AML-193 (cell line): Measurements from ENCODE around the gene SCD5.
"Not testable (repeated sequence)": the region's sequence is repeated elsewhere in the genome, so short reads cannot be mapped to it uniquely, and the experiment has no call there.

ENCODE experiments used
- DNase-seq, 2 experiments: peaks; one replicate each; lab custom pipeline; 2025; lab: John Stamatoyannopoulos, UW

Gene SCD5

DNA sequence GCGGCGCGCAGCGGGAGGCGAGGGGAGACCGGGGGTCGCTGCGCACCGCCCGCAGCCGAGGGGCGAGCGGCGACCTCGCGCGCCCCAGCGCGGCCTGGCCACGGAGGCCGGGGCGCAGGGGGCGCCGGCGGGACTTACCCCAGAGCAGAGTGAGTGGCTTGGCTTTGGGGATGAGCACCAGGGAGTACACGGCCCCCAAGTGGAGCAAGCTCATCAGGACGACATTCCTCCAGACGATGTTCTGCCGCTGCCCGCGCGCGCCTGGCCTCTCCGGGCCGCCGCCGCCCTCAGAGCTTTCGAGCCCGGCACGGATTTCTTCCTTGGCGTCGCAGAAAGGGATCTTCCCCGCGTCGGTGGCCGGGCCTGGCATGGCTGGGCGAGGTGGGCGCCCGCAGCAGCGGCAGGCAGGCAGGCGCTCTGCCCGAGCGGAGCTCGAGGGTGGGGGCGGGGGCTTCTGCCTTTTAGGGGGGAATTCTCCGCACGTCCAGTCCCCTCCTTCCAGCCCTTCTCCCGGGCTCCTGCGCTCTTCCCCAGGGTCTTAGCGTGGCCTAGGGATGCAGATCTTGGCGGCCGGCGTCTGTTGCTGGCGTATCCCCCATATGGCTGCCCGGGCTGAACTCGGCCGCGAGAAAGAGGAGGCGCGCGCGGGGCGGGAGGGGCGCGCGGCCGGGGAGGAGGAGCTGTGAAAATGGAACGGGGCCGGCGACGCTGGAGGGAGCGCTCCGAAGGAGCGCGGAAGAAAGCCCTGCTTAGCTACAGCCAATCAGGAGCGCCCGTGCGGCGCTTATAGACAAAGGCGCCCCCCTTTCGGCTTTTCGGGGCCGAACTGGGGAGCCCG, at the start of gene SCD5:
Gene SCD5, minus strand, starts transcription at position 629 of the 838 bp plus-strand sequence. Its CDS starts 259 bp downstream, at position 370.
- peak; percentile 34 to 43 for DNase-seq

DNA sequence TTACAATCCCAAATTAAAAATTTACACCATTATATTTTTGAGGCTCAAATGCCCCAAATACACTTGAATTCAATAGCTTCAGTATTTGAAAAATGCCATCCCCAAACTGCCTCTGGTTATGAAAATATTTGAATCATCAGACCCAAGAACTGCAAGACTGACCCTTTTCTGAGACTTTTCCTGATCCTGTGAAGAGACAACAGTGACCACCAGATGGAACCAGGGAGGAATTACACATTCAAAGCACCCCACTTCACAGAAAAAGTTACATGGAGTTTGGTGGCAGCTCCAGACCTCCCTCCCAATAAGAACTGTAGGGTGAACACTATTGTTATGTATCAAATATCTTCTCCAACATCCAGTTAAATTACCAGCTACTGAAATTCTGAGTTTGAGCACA, 44.0 kb upstream of the SCD5 start:
- peak; percentile 6 to 18 for DNase-seq

DNA sequence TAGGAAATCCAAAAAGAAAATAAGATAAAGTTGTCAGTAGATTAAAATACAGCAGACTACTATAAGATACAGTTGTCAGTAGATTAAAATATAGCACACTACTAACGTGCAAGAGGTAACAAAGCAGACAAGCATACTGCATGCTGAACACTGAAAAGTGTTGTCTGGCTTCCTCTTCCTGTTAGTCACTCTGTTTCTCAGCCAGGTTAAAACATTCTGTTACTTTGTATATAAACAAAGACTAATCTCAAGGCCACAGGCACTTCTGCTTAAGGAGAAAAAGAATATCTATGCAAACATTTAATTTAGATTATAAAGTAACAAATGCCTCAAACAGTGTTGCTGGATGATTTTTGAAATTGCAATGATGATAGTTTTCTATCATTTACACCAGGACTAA, 41.0 kb upstream of the SCD5 start:
- no peak for DNase-seq

DNA sequence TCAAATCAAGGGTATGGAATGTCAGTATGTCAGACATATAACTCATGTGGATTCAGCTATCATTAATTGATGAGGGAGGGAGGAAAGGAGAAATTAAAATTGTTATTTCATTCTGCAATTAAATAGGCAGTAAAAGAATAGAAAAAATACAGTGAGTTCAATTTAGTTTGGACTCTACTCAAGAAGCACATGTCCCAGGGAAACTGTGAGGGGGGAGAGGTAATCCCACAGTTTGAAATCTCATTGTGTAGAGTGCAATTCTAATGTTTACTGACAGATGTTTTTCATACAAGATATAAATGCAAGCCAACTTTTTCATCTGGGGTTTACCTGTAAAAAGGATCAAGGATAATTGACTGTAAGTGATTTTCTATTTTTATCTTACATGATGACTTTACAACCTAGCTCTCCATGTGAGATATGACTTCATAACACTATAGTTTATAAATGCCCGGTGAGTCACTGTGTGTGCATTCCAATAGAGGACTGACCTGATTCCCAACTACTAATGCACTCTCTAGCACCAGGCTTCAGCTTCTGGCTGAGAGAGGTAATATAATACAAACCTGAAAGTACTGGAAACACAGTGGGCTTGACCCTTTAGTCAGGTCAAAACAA, 35.2 kb upstream of the SCD5 start:
- no peak for DNase-seq

DNA sequence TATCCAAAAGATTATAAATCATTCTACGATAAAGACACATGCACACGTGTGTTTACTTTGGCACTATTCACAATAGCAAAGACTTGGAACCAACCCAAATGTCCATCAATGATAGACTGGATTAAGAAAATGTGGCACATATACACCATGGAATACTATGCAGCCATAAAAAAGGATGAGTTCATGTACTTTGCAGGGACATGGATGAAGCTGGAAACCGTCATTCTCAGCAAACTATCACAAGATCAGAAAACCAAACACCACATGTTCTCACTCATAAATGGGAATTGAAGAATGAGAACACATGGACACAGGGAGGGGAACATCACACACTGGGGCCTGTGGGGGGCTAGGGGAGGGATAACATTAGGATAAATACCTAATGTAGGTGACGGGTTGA, 34.5 kb upstream of the SCD5 start:
- not testable (repeated sequence) for DNase-seq

DNA sequence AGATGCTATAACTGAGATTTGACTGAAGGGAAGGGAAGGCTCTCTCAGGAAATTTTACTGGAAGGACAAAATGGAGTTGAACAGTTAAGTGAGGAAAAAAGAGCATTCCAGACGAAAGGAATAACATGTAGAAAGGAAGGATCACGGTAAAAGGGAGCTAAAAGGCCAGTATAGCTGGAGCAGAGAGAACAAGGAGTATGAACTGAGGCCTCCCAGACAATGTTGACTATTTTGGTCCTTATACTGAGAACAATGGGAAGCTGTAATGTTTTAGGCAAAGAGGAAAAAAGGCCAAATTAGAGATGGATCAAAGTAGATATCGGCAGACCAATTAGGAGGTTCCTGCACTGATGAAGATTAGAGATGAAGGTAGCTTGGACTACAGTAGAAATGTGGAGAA, 26.8 kb upstream of the SCD5 start:
- no peak for DNase-seq

DNA sequence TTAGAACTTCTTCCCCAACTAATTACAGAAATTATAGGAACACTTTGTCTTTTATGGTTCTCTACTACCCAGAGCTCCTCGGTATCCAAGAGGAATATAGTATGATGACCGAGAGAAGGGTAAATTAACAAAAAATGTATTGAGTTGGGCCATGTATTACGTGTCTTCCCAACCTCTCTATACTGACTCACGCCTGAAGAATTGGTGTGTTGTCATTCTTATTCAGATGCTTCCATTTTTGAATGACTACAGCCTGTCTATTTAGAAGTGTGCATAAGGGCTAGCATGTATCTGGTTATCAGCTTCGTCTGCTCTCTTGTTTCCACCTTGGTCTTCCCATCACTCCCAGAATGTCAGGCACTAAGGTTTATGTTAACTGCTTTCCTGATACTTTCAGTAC, 24.5 kb upstream of the SCD5 start:
- no peak for DNase-seq

DNA sequence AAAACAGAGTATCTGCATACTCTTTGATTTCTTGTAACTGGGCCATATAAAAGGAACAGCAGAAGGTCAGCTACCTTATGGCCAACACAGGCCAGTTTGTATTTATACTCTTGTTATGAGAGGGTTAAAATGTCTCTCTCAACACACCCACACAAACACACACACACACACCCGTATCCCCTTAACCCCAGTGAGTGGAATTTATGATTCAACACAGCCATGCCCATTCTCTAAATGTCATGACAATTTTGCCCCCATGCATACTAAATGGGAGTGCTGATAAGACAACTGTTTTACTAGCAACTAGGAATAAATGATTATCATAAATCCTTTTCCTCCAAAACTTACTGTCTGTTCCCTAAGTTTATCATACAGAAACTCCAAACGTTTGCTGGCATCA, 22.1 kb upstream of the SCD5 start:
- no peak for DNase-seq

DNA sequence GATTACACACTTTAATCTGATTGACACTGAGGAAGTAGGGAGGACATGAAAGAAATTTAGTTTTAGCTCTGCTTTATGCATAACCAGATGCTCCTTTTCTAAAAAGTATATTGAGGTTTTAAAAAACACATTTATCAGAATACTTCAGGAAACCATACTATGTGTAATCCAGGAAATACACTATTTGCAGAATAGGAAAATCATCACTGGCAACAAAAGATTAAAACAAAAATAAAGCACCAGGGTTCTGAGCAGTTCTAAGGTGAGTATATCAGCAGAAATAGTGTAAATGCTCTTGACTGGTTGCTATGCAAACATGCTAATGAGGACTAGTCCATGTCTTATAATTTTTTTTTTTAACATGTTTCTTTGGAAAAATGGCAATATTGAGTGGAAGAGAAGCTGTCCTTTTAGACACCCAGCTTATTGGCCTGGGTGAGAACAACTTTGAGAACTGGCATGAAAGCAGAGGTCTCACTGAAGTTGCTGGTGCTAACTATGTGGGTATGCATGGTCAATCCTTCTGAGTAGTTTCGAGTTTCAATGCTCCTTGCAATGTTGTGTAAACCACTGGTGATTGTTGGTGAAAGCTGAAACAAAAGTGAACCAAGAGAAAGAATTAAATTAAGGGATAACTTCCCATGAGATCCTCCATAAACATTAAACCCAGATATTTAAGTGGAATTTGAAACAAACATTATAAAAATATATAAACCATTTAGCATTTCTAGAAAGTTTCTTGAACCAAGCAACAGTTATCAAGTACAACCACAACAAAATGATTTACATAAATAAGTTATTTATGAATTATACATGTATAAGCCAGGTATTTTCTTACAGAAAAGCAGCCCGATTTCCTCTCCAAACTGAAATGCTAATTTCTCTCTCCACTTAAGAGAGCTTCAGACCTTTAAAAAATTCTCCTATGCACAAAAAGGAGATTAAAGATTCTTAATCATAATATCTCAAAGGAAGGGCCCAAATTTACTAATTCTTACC, 20.4 kb upstream of the SCD5 start:
- no peak for DNase-seq

DNA sequence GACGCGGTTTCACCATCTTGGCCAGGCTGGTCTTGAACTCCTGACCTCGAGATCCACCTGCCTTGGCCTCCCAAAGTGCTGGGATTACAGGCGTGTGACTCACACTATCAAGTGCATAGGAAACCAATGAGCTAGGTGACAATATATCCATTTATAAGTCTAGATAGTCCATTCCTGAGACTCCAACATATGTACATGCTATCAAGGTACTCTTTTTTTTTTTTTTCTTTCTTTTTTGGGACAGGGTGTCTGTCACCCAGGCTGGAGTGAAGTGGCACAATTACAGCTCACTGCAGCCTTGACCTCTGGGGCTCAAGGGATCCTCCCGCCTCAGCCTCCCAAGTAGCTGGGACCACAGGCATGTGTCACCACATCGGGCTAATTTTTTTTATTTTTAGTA, 18.3 kb upstream of the SCD5 start:
- not testable (repeated sequence) for DNase-seq

DNA sequence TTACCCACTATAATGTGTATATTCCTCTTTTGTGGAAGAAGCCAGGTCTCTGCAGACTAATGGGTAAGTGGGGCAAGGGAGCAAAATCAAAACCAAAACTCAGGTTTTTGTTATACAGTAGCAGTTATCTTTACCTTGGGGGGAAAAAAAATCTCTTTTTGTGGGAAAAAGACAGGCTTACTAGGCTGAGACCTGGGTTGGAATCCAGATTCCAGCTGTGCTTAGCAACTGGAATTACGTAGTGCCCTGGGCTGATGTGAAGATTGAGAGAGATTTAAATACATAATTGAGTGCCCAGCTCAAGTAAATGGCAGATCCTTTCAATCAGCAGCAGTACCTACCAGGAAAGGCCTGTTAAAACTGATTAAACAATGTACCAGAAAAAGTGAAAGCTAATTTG, 15.4 kb upstream of the SCD5 start:
- DNase-seq: no peak

DNA sequence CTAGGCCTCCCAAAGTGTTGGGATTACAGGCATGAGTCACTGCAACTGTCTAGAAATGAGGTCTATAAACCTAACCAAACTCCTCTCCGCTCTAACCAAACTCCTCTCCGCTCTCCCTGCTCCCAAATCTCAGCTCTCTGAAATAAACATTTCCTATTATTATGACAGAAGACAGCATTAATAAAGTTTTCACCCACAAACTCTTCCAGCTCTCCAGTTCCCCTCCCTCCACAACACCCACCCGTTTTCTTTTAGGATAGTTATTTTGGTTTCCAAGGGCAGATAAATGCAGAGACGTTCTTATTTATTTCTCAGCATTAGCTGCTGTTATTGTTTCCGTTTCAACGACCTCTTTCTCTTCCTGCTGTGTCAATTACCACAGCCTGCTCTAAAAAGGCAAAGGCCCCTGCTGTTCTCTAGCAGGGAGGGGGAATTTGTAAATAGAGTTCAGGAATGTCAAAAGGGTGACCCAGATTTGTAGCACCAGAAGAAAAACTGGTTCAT, 13.3 kb upstream of the SCD5 start:
- no peak for DNase-seq

DNA sequence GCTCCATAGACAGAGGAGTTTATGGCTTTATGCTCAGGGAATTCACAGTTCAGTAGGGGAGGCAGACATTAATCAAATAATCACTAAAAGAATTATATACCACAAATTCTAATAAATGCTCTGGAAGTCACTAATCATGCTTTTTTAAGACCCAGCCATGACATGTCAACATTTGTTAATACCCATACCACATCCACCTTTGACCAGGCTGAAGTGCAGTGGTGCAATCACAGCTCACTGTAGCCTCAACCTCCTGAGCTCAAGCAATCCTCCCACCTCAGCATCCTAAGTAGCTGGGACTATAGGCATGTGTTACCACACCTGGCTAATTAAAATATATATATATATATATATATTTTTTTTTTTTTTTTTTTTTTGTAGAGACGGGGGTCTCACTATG, 12.8 kb upstream of the SCD5 start:
- no peak for DNase-seq

DNA sequence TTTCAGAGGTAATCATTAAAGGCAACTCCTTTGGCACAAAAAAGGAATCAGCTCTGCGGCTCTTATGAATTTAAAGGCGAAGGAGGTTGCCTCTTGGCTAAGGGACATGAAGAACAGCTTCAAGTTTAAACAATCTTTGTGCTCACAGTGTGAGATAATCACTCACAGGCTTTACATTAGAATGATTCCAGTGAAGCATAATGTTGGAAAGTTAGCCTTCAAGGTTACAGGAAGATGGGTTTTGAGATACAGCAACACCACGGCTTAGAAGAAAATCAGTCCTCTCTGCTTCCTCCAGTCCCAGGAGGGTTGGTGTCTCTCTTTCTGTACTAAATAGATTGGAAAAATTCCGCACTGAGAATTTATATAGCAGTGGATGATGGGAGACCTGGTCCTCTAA, 11.6 kb upstream of the SCD5 start:
- no peak for DNase-seq

DNA sequence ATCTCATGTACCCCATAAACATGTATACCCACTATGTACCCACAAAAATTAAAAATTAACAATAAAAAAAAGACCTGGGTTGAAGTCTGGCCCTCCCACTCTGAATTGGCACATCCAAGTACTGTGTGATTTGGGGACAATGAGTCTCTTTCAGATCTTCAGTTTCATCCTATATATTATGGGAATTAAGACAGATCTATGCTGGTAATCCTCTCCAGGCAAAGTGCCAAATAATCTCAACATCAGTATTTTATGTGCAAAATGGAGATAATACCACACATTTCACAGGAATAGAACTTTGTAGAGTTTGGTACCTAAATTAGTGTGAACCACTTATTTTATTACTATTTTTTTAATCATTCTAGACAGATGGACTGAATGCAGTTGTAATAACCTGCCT, 11.0 kb upstream of the SCD5 start:
- DNase-seq: no peak

DNA sequence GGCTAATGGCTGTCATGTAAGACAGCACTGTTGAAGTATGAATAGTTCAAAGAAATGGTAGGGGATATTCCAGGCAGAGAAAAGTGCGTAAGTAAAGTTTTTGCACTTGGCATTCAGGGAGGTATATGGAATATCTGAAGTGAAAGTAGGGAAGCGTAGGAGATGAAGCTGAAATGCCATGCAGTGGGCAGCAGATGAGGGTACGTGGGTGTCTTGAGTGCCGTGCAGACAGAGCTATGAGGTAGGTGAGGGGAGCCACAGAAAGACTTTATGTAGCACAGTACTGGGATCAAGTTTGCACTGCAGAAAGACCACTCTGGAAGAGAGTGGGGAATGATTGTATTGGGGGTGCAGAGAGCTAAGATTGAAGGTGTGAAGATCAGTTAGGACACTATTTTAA, 5.2 kb upstream of the SCD5 start:
- DNase-seq: no peak

DNA sequence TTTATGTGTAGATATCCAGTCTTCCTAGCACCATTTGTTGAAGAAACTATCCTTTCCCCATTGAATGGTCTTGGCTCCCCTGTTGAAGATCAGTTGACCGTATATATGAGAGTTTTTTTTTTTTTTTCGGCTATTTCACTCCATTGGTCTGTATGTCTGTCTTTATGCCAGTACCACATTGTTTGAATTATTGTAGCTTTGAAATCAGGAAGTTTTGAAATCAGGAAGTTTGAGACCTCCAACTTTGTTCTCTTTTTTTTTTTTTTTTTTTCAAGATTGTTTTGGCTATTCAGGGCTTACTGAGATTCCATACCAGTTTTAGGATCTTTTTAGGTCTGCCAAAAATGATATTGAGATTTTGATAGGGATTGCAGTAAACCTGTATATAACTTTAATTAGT, 4.3 kb upstream of the SCD5 start:
- peak; percentile 56 to 57 for DNase-seq

DNA sequence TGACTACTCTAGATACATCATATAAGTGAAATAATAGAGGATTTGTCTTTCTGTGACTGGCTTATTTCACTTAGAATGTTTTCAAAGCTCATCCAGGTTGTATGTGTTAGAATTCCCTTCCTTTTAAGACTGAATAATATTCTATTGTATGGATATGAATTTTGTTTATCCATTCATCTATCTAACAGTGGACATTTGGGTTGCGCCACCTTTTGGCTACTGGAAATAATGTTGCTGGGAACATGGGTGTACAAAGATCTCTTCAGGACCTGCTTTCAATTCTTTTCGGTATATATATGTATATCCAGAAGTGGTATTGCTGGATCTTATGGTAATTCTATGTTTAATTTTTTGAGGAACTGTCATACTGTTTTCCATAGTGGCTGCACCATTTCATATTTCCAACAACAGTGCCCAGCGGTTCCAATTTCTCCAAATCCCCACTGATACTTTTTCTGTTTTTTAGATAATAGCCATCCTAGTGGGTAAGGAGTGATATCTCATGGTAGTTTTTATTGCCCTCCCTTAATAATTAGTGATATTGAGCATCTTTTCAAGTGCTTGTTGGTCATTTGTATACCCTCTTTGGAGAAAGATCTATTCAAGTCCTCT, 3.4 kb upstream of the SCD5 start:
- DNase-seq: no peak

DNA sequence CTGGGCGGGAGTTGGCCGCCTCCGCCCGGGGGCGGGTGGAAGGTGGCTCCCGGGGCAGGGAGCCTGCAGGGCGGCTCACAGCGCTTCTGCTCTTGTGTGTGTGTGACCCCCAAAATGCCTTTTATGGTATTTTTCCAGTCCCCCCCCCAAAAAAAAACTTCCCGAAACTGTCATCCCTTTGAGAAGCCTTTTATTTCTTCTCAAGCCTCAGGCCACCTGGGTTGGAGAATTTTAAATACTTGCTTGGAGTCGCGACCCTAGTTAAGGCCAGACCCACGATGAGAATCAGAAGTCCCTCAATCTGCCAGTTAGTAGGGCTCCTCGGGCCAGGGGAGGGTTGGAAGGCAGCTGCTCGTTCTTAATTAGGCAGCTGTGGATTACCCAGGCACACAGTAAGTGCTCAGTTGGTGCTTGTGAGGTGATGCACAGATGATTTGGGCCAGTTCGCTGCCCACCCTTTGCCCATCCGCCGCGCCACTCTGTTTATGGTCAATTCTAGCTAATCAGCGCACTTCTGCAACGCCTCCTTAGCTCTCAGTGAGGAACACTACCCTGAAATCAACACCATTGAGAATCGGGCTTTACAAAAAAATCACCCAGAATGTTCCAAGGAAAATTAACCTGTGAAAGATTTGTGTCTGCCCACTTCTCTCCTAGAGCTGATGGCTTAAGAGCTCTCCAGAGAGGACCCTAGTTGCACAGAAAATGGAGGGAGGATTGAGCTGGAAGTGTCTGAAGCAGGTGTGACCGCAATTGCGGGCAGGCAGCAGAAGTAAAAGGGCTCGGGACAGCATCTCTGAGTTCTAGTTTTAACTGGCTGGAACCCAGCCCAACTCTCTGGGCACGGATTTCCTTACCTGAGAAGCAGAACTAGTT, 648 bp upstream of the SCD5 start:
- no peak for DNase-seq

DNA sequence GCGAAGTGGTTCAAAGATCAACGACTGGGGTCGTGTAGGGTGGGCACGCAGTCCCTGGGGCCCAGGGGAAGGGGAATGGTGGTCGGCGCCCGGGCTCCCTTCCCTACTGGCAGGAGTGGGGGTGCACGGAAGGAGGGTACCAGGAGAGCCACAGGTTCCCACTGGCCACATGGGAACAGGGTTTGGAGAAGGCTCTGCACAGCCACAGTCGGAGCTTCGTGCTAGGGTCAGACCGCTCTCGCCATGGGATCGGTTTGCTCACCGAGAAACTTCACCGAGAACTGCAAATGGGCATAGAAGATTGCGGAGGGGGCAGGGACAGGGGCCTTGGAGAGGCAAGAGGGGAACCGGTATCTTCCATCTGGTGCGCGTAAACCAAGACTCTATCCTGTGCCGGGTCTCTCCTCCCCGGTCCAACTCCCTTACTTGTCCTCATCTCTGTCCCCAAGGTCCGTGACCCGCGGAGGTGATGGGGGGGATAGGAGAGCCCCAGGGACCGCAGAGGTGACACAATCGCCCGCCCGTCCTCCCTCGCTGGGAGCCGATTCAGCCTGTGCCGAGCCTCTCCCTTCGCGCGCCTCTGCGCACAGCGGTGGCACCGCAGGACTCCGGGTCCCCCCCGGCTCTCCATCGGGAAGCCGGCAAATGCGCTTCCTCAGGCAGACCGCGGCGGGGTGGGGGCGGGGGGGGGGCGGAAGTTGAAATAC, 1.0 kb downstream of the SCD5 start:
- DNase-seq: no peak
